HL-60 (cell line): ENCODE data around the gene ARHGAP32.

Experiments used
- DNase-seq, 2 experiments: peaks; one replicate each; pipeline ENCODE4 v3.0.0-alpha.2; 2010 to 2020; ENCODE audit warnings: low read depth in 1 of 2, low spot score in 1 of 2
- H3K27ac ChIP-seq: fragments of 250-450 bp; sonication (Bioruptor Pico); replicated peaks from 2 replicates; pipeline ENCODE4 v1.5.1; 2020; ENCODE audit warnings: mild to moderate bottlenecking, moderate library complexity
- H3K27me3 ChIP-seq: fragments of 250-450 bp; sonication (Bioruptor Pico); 2 replicates; pipeline ENCODE4 v1.5.1; 2021; ENCODE audit warnings: mild to moderate bottlenecking, moderate library complexity; ENCODE audit not compliant: insufficient read depth, poor library complexity, severe bottlenecking
- H3K4me3 ChIP-seq: replicated peaks from 2 replicates; pipeline ENCODE4 v1.5.1; 2011; ENCODE audit warnings: mild to moderate bottlenecking, control low read depth, low read length; ENCODE audit not compliant: insufficient read depth
- GABPA ChIP-seq: IDR thresholded peaks from 2 replicates; pipeline ENCODE4 v1.6.1; 2012; ENCODE audit warnings: low read depth
- REST ChIP-seq: IDR thresholded peaks from 2 replicates; pipeline ENCODE4 v1.6.1; 2012; ENCODE audit warnings: low read depth; ENCODE audit not compliant: insufficient replicate concordance

ARHGAP32 gene

GRCh38 chr11:128915149-128915521, 277.0 kb downstream of the ARHGAP32 start:
- H3K27me3 ChIP-seq: no peaks in the 10 kb centered on the region
- DNase-seq: no peak
- TF ChIP-seq GABPA: no peak
- TF ChIP-seq REST: no peak
- no peak overlapping the region for H3K4me3 ChIP-seq
- H3K27ac ChIP-seq: no peak overlapping the region
